NT2/D1 (cell line): ENCODE data around the gene PDZD8.
"Not testable (repeated sequence)": the region's sequence is repeated elsewhere in the genome, so short reads cannot be mapped to it uniquely, and the experiment has no call there.

Experiments
- DNase-seq: peaks from one replicate; pipeline ENCODE4 v3.0.0-alpha.2; 2011; ENCODE audit warnings: low read depth, low spot score
- H3K27me3 ChIP-seq: 2 replicates; pipeline ENCODE4 v1.6.0; 2011; ENCODE audit warnings: mild to moderate bottlenecking; ENCODE audit not compliant: insufficient read length, insufficient read depth
- H3K36me3 ChIP-seq: 2 replicates; pipeline ENCODE4 v1.6.1; 2011; ENCODE audit warnings: mild to moderate bottlenecking, low read length, mixed read lengths; ENCODE audit not compliant: insufficient read depth, insufficient read length
- H3K4me1 ChIP-seq: 2 replicates; pipeline ENCODE4 v1.5.1; 2011; ENCODE audit not compliant: insufficient read depth, insufficient read length
- H3K4me3 ChIP-seq: 2 replicates; pipeline ENCODE4 v1.5.1; 2011; ENCODE audit warnings: low read depth; ENCODE audit not compliant: insufficient read length
- H3K9ac ChIP-seq: 2 replicates; pipeline ENCODE4 v1.6.0; 2011; ENCODE audit warnings: low read depth; ENCODE audit not compliant: insufficient read length
- H3K9me3 ChIP-seq: 2 replicates; pipeline ENCODE4 v1.5.1; 2011; ENCODE audit warnings: mild to moderate bottlenecking, low read length; ENCODE audit not compliant: insufficient read depth
- SUZ12 ChIP-seq: IDR thresholded peaks from 2 replicates; pipeline ENCODE4 v1.6.1; 2011; ENCODE audit not compliant: insufficient read length, insufficient read depth; ENCODE audit errors: extremely low read depth
- YY1 ChIP-seq: IDR thresholded peaks from 2 replicates; pipeline ENCODE4 v1.6.1; 2011; ENCODE audit not compliant: insufficient read length, insufficient read depth
- ZNF274 ChIP-seq: IDR thresholded peaks from 2 replicates; pipeline ENCODE4 v1.6.1; 2011; ENCODE audit warnings: mild to moderate bottlenecking, low read depth, low read length

The PDZD8 gene

GRCh38 chr10:117300671-117301070 is 74.6 kb downstream of the PDZD8 start:
- no peak for TF ChIP-seq YY1
- TF ChIP-seq ZNF274 = no peak
- no peak for TF ChIP-seq SUZ12
- Histone ChIP-seq H3K27me3 (no peaks in the 10 kb centered on the region), H3K4me3 (no peak overlapping the region), H3K4me1 (no peaks in the 10 kb centered on the region), H3K9me3 (peaks cover 14% of the 10 kb centered on the region; the same call in 1 of the 2 replicates), H3K36me3 (no peaks in the 10 kb centered on the region), H3K9ac (no peak overlapping the region)
- no peak for DNase-seq

DNA sequence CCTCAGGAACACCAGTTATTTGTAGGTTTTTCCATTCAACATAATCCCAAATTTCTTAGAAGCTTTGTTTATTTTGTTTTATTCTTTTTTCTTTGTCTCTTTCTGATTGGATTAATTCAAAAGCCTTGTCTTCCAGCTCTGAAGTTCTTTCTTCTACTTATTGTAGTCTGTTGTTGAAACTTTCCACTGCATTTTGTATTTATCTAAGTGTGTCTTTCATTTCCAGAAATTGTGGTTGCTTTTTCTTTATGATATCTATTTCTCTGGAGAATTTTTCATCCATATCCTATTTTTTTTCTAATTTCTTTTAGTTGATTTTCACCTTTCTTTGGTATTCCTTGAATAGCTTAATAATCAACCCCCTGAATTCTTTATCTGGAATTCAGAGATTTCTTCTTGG is 75.8 kb downstream of the PDZD8 start:
- no peaks in the 10 kb centered on the region for H3K27me3 ChIP-seq
- TF ChIP-seq YY1 = no peak
- TF ChIP-seq ZNF274 = no peak
- no peak for TF ChIP-seq SUZ12
- H3K9me3 ChIP-seq = peaks cover 10% of the 10 kb centered on the region; the same call in 1 of the 2 replicates
- H3K4me3 ChIP-seq = no peak overlapping the region
- H3K36me3 ChIP-seq = no peaks in the 10 kb centered on the region
- no peak overlapping the region for H3K9ac ChIP-seq
- DNase-seq = no peak
- no peaks in the 10 kb centered on the region for H3K4me1 ChIP-seq

DNA sequence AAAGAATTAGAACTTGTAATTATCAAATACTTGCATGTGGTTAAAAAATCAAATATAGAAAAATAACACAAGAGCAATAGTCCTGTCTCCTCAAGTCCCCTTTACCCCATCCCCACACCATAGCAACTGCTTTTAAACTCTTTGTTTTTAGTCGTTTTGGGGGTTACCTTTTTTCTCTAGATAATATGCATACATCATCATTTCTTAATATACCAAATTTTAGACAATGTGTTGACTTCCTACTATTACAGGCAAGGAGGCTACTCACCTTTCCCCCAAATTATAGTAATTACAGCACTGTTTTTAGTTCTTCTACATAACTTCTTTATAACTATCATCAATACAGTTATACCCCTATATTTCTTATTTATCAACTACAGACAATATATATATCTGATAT is 77.0 kb downstream of the PDZD8 start:
- no peaks in the 10 kb centered on the region for H3K36me3 ChIP-seq
- no peak for TF ChIP-seq YY1
- TF ChIP-seq ZNF274 = no peak
- TF ChIP-seq SUZ12 = no peak
- H3K4me3 ChIP-seq = no peak overlapping the region
- H3K27me3 ChIP-seq = no peaks in the 10 kb centered on the region
- no peaks in the 10 kb centered on the region for H3K9me3 ChIP-seq
- no peak for DNase-seq
- no peaks in the 10 kb centered on the region for H3K4me1 ChIP-seq
- no peak overlapping the region for H3K9ac ChIP-seq

GRCh38 chr10:117294735-117295134 is 80.5 kb downstream of the PDZD8 start:
- H3K4me3 ChIP-seq = no peak overlapping the region
- TF ChIP-seq YY1 (no peak), SUZ12 (no peak), ZNF274 (no peak)
- no peaks in the 10 kb centered on the region for H3K27me3 ChIP-seq
- H3K9me3 ChIP-seq = no peaks in the 10 kb centered on the region
- DNase-seq = no peak
- H3K36me3 ChIP-seq = peaks cover 6% of the 10 kb centered on the region
- no peaks in the 10 kb centered on the region for H3K4me1 ChIP-seq
- no peak overlapping the region for H3K9ac ChIP-seq

DNA sequence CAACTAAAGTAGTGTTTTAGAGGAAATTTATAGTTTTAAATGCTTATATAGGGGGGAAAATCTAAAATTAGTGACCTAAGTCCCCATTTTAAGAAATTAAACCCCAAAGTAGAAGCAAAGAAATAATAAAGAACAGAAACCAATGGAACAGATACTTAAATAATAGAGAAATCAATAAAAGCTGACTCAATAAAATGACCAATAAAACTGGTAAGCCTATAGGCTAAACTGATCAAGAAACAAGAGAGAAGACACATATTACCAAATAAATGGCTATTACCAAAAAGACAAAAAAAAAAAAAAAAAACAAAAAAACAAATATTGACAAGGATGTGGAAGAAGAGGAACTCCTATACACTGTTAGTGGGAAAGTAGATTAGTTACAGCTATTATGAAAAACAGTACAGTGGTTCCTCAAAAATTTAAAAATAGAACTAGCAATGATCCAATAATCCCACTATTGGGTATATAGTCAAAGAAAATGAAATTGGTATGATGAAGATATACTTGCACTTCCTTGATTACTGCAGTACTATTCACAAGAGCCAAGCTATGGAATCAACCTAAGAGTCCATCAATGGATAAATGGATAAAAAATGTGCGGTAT is 81.1 kb downstream of the PDZD8 start:
- H3K4me1 ChIP-seq = no peaks in the 10 kb centered on the region
- H3K27me3 ChIP-seq = no peaks in the 10 kb centered on the region
- no peak overlapping the region for H3K9ac ChIP-seq
- peaks cover 6% of the 10 kb centered on the region for H3K36me3 ChIP-seq
- TF ChIP-seq YY1 (no peak), ZNF274 (no peak), SUZ12 (no peak)
- H3K4me3 ChIP-seq = no peak overlapping the region
- no peak for DNase-seq
- no peaks in the 10 kb centered on the region for H3K9me3 ChIP-seq

GRCh38 chr10:117290872-117291271 is 84.4 kb downstream of the PDZD8 start:
- H3K9ac ChIP-seq, H3K4me3 ChIP-seq, H3K27me3 ChIP-seq, H3K9me3 ChIP-seq, H3K4me1 ChIP-seq, DNase-seq: not testable (repeated sequence)
- H3K36me3 ChIP-seq = peaks cover 10% of the 10 kb centered on the region

GRCh38 chr10:117284716-117285494 is 90.3 kb downstream of the PDZD8 start:
- H3K9me3 ChIP-seq = no peaks in the 10 kb centered on the region
- no peaks in the 10 kb centered on the region for H3K27me3 ChIP-seq
- no peaks in the 10 kb centered on the region for H3K4me1 ChIP-seq
- peaks cover 27% of the 10 kb centered on the region for H3K36me3 ChIP-seq
- DNase-seq = no peak
- TF ChIP-seq YY1 = no peak
- TF ChIP-seq SUZ12 = no peak
- no peak for TF ChIP-seq ZNF274
- no peak overlapping the region for H3K9ac ChIP-seq
- H3K4me3 ChIP-seq = no peak overlapping the region
